ENCODE data around the gene SHISAL2B. TPM values are rescaled to one million over a fixed set of nuclear protein-coding genes. Genes with fewer than 3 reads are reported as not detected.

SHISAL2B gene
- total RNA-seq, 4 donors from 2014 or later = not detected

GRCh38 chr5:64671678-64672077 lies 18.6 kb upstream of the SHISAL2B start:
- Histone ChIP-seq H3K9me3 (no peaks in the 10 kb centered on the region), H3K36me3 (no peaks in the 10 kb centered on the region), H3K4me1 (no peaks in the 10 kb centered on the region), H3K27me3 (no peaks in the 10 kb centered on the region), H3K4me3 (no peak overlapping the region), H3K27ac (no peak overlapping the region)
- 60 to 76% methylated on average over 2 to 3 of the region's 3 CpGs for WGBS, 2 donors (ENCODE audit: low coverage in 1 of 2)
- TF ChIP-seq CTCF (IDR thresholded peaks at IDR 0.05) = no peak
- TF ChIP-seq POLR2AphosphoS5 (IDR thresholded peaks at IDR 0.05) = no peak
- TF ChIP-seq POLR2A (IDR thresholded peaks at IDR 0.05) = no peak
- no peak for TF ChIP-seq EP300 (IDR thresholded peaks at IDR 0.05; ENCODE audit: low read depth)
- no peak for DNase-seq
- intact Hi-C loops (cut with DNase I; ENCODE audit: low total_unique reads) (no loop called here), in situ Hi-C loops (cut with MboI; ENCODE audit: low pct_ligation_motif_present in 1 of 4, low pct_unique_long_range_greater_than_20kb in 1 of 4, low sequenced_read_pairs in 3 of 4) (no loop called here)

- Histone ChIP-seq H3K27ac (no peak overlapping the region), H3K27me3 (no peaks in the 10 kb centered on the region), H3K4me3 (no peak overlapping the region), H3K36me3 (no peaks in the 10 kb centered on the region), H3K9me3 (no peaks in the 10 kb centered on the region), H3K4me1 (no peaks in the 10 kb centered on the region)
- intact Hi-C loops (cut with DNase I; ENCODE audit: low total_unique reads) (no loop called here), in situ Hi-C loops (cut with MboI; ENCODE audit: low pct_ligation_motif_present in 1 of 4, low pct_unique_long_range_greater_than_20kb in 1 of 4, low sequenced_read_pairs in 3 of 4) (no loop called here)
- no peak for TF ChIP-seq EP300 (IDR thresholded peaks at IDR 0.05; ENCODE audit: low read depth)
- TF ChIP-seq POLR2A (IDR thresholded peaks at IDR 0.05) = no peak
- TF ChIP-seq POLR2AphosphoS5 (IDR thresholded peaks at IDR 0.05) = no peak
- TF ChIP-seq CTCF (IDR thresholded peaks at IDR 0.05) = no peak
- WGBS, 2 donors (ENCODE audit: low coverage in 1 of 2) = 77 to 82% methylated on average over 2 to 5 of the region's 5 CpGs
- no peak for DNase-seq
These were observed 11.9 kb upstream of the SHISAL2B start for GRCh38 chr5:64678374-64678773.

- WGBS, 2 donors (ENCODE audit: low coverage in 1 of 2) = 71 to 82% methylated on average over 1 to 4 of the region's 4 CpGs
- intact Hi-C loops (cut with DNase I; ENCODE audit: low total_unique reads) (no loop called here), in situ Hi-C loops (cut with MboI; ENCODE audit: low pct_ligation_motif_present in 1 of 4, low pct_unique_long_range_greater_than_20kb in 1 of 4, low sequenced_read_pairs in 3 of 4) (no loop called here)
- Histone ChIP-seq H3K4me3 (no peak overlapping the region), H3K9me3 (no peaks in the 10 kb centered on the region), H3K36me3 (no peaks in the 10 kb centered on the region), H3K27me3 (no peaks in the 10 kb centered on the region), H3K27ac (no peak overlapping the region), H3K4me1 (no peaks in the 10 kb centered on the region)
- no peak for DNase-seq
- TF ChIP-seq POLR2A (IDR thresholded peaks at IDR 0.05) (no peak), CTCF (IDR thresholded peaks at IDR 0.05) (no peak), EP300 (IDR thresholded peaks at IDR 0.05; ENCODE audit: low read depth) (no peak), POLR2AphosphoS5 (IDR thresholded peaks at IDR 0.05) (no peak)
These were observed 10.0 kb upstream of the SHISAL2B start for GRCh38 chr5:64680289-64680688.

- WGBS, 2 donors (ENCODE audit: low coverage in 1 of 2) = 93% methylated on average over 7 of the region's 7 CpGs; no CpG with 5 or more reads in 1 of the 2 donors
- Histone ChIP-seq H3K4me1 (no peaks in the 10 kb centered on the region), H3K27ac (no peak overlapping the region), H3K4me3 (no peak overlapping the region), H3K36me3 (no peaks in the 10 kb centered on the region), H3K27me3 (no peaks in the 10 kb centered on the region), H3K9me3 (no peaks in the 10 kb centered on the region)
- DNase-seq = no peak
- intact Hi-C loops (cut with DNase I; ENCODE audit: low total_unique reads) (no loop called here), in situ Hi-C loops (cut with MboI; ENCODE audit: low pct_ligation_motif_present in 1 of 4, low pct_unique_long_range_greater_than_20kb in 1 of 4, low sequenced_read_pairs in 3 of 4) (no loop called here)
- TF ChIP-seq POLR2AphosphoS5 (IDR thresholded peaks at IDR 0.05) (no peak), POLR2A (IDR thresholded peaks at IDR 0.05) (no peak), CTCF (IDR thresholded peaks at IDR 0.05) (no peak), EP300 (IDR thresholded peaks at IDR 0.05; ENCODE audit: low read depth) (no peak)
These were observed 7.7 kb upstream of the SHISAL2B start for GRCh38 chr5:64682608-64683007.
